Endothelial cell (in vitro differentiated cells): ENCODE data around the gene RPL27A. TPM values are rescaled to one million over a fixed set of nuclear protein-coding genes. Genes with fewer than 3 reads are reported as not detected.
A peak's percentile ranks its signal among the peaks of the same experiment; 100 is the strongest.

Experiments used
- DNase-seq: peaks from one replicate; pipeline ENCODE4 v3.0.0; 2021; ENCODE audit warnings: low spot score
- H3K27ac Mint-ChIP-seq: one replicate; pipeline ENCODE4 v1.8.0; 2021; ENCODE audit warnings: mixed read lengths, inconsistent platforms; ENCODE audit not compliant: unreplicated experiment
- H3K27me3 Mint-ChIP-seq: one replicate; pipeline ENCODE4 v1.8.0; 2021; ENCODE audit warnings: mild to moderate bottlenecking, moderate library complexity, mixed read lengths, inconsistent platforms; ENCODE audit not compliant: unreplicated experiment
- H3K36me3 Mint-ChIP-seq: one replicate; pipeline ENCODE4 v1.8.0; 2021; ENCODE audit warnings: mild to moderate bottlenecking, low read depth, mixed read lengths, inconsistent platforms; ENCODE audit not compliant: unreplicated experiment
- H3K4me1 Mint-ChIP-seq: one replicate; pipeline ENCODE4 v1.8.0; 2021; ENCODE audit warnings: mild to moderate bottlenecking, mixed read lengths, inconsistent platforms; ENCODE audit not compliant: unreplicated experiment
- H3K4me3 Mint-ChIP-seq: one replicate; pipeline ENCODE4 v1.8.0; 2021; ENCODE audit warnings: mild to moderate bottlenecking, mixed read lengths, inconsistent platforms; ENCODE audit not compliant: unreplicated experiment
- H3K9me3 Mint-ChIP-seq: one replicate; pipeline ENCODE4 v1.8.0; 2021; ENCODE audit warnings: mixed read lengths, inconsistent platforms; ENCODE audit not compliant: unreplicated experiment
- total RNA-seq: library from RNA; stranded (reverse); fragmentation: NEBNext Ultra II Directional; extraction: Animal tissue kit (Norgen Biotek cat#: 25700); gene quantifications from one replicate; pipeline ENCODE4 v1.2.1, GENCODE V29; 2021; ENCODE audit not compliant: unreplicated experiment
- TF ChIP-seq, protein P1 (sequence below): fragments of 200-600 bp; sonication (generic); IDR thresholded peaks from one replicate; pipeline ENCODE4 v1.5.0; 2021; ENCODE audit warnings: antibody characterized with exemption; ENCODE audit not compliant: unreplicated experiment

The RPL27A gene
- total RNA-seq, 1 donor from 2014 or later: 1,456 TPM

DNA sequence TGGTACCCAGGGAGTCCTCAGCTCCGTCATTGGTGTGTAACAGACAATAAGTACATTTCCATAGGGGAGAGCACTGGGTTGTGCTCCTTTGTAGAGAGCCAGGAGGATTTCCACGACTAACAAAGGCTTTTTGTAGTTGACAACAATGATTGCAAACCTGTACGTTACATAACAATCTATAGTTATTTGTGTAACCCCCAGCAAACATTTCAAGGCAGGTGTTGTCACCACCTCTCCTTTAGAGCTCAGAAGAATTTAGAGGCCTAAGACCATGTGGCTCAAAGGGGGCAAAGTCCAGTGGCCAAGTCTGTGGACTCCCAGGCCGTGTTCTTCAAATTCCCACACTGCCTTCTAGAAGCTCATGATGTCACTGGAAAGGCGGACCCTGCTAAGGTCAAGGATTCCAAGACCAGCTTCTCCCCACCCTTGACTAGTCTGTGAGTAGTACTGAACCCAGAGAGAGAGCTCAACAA, 15.8 kb downstream of the RPL27A start:
- peaks cover 58% of the 10 kb centered on the region for H3K4me1 Mint-ChIP-seq
- H3K4me3 Mint-ChIP-seq: peak overlapping the region; percentile 12
- no peaks in the 10 kb centered on the region for H3K9me3 Mint-ChIP-seq
- H3K36me3 Mint-ChIP-seq: peaks cover 64% of the 10 kb centered on the region
- peaks cover 14% of the 10 kb centered on the region for H3K27me3 Mint-ChIP-seq
- H3K27ac Mint-ChIP-seq: peak overlapping the region; percentile 15
- no peak for DNase-seq
- TF ChIP-seq, protein P1, sequence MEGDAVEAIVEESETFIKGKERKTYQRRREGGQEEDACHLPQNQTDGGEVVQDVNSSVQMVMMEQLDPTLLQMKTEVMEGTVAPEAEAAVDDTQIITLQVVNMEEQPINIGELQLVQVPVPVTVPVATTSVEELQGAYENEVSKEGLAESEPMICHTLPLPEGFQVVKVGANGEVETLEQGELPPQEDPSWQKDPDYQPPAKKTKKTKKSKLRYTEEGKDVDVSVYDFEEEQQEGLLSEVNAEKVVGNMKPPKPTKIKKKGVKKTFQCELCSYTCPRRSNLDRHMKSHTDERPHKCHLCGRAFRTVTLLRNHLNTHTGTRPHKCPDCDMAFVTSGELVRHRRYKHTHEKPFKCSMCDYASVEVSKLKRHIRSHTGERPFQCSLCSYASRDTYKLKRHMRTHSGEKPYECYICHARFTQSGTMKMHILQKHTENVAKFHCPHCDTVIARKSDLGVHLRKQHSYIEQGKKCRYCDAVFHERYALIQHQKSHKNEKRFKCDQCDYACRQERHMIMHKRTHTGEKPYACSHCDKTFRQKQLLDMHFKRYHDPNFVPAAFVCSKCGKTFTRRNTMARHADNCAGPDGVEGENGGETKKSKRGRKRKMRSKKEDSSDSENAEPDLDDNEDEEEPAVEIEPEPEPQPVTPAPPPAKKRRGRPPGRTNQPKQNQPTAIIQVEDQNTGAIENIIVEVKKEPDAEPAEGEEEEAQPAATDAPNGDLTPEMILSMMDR: no peak

GRCh38 chr11:8698917-8699441, 16.4 kb downstream of the RPL27A start:
- Mint-ChIP-seq H3K36me3 (peaks cover 62% of the 10 kb centered on the region), H3K4me3 (peak overlapping the region; percentile 12)

DNA sequence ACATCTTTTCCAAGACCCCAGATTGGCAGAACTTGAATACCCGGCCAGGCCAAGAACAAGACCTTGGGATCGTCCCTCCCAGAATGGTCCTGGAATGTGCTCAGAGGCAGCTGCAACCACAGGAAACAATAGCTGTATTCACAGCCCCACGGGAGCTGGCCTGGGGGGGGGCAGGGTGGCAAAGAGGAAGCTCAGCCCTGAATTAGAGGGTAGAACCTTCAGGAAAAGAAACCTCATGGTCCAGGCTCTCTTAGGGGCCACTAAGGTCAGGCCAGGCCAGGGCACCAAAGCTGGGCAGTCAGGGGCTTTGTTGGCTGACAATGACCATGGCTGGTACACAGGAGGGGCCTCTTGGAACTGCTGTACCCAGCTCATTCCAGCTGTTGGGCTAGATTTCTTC, 17.3 kb downstream of the RPL27A start:
- TF ChIP-seq, protein P1: no peak
- H3K9me3 Mint-ChIP-seq: no peaks in the 10 kb centered on the region
- H3K36me3 Mint-ChIP-seq: peaks cover 61% of the 10 kb centered on the region
- H3K4me3 Mint-ChIP-seq: peak overlapping the region; percentile 18
- H3K27ac Mint-ChIP-seq: peak overlapping the region; percentile 83
- peaks cover 64% of the 10 kb centered on the region for H3K4me1 Mint-ChIP-seq
- peaks cover 14% of the 10 kb centered on the region for H3K27me3 Mint-ChIP-seq
- DNase-seq: peak; percentile 44

More at GRCh38 chr11:8698917-8699441, 16.4 kb downstream of the RPL27A start:
- TF ChIP-seq, protein P1: no peak
- Mint-ChIP-seq H3K4me1 (peaks cover 62% of the 10 kb centered on the region), H3K27ac (peak overlapping the region; percentile 15), H3K9me3 (no peaks in the 10 kb centered on the region), H3K27me3 (peaks cover 13% of the 10 kb centered on the region)
- DNase-seq: no peak

- H3K36me3 Mint-ChIP-seq: peaks cover 63% of the 10 kb centered on the region
- H3K4me3 Mint-ChIP-seq: peak overlapping the region; percentile 73
- DNase-seq: no peak
- H3K27ac Mint-ChIP-seq: no peak overlapping the region
- peaks cover 62% of the 10 kb centered on the region for H3K4me1 Mint-ChIP-seq
- no peaks in the 10 kb centered on the region for H3K9me3 Mint-ChIP-seq
- TF ChIP-seq, protein P1: no peak
- H3K27me3 Mint-ChIP-seq: peaks cover 22% of the 10 kb centered on the region
Observed at GRCh38 chr11:8701891-8702597, 19.5 kb downstream of the RPL27A start.

DNA sequence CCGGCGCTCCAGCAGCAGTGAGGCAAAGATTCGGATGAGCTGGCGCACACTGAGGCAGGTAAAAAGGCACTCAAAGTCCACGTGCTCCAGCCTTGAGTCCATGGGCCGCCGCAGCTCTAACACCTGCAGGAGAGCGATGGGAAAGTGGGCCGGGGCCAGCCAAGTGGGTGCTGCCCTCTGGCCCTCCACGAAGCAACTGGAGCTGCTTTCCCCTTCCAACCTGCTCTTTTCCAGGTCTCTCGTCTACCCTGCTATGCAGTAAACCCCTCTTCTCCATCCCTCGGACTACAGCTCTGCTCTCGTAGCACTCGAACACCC, 20.0 kb downstream of the RPL27A start:
- Mint-ChIP-seq H3K27ac (no peak overlapping the region), H3K27me3 (peaks cover 21% of the 10 kb centered on the region), H3K4me1 (peaks cover 57% of the 10 kb centered on the region), H3K9me3 (no peaks in the 10 kb centered on the region), H3K4me3 (no peak overlapping the region), H3K36me3 (peaks cover 58% of the 10 kb centered on the region)
- DNase-seq: no peak
- TF ChIP-seq, protein P1: no peak
